Lung (tissue), 12 donors: Measurements from ENCODE around the gene TMEM174. TPM values are rescaled to one million over a fixed set of nuclear protein-coding genes. Genes with fewer than 3 reads are reported as not detected.
A peak's percentile ranks its signal among the peaks of the same experiment; 100 is the strongest.

Experiments
- ATAC-seq: fragments of 200-7000 bp; cut with Tn5 transposase; one replicate; pipeline ENCODE4 v1.9.1; 2020; ENCODE audit warnings: moderate number of reproducible peaks; ENCODE audit not compliant: insufficient read depth, low FRiP score
- DNase-seq, 3 donors: peaks; one replicate each; pipeline ENCODE4 v3.0.0-alpha.2; 2013 to 2017
- H3K27ac ChIP-seq, 2 donors: one replicate each; pipeline ENCODE4 v1.5.1; 2013; ENCODE audit warnings: mild to moderate bottlenecking in 2 of 2, moderate library complexity in 2 of 2, control low read depth in 1 of 2, inconsistent platforms in 1 of 2, low read depth in 1 of 2, low read length in 1 of 2
- H3K27me3 ChIP-seq, 3 donors: one replicate each; pipeline ENCODE4 v1.5.1; 2013; ENCODE audit warnings: low read length in 2 of 3; ENCODE audit not compliant: control insufficient read depth in 3 of 3, insufficient read depth in 3 of 3
- H3K36me3 ChIP-seq, 4 donors: one replicate each; pipeline ENCODE4 v1.5.1; 2013; ENCODE audit warnings: low read length in 4 of 4, mild to moderate bottlenecking in 1 of 4, moderate library complexity in 1 of 4; ENCODE audit not compliant: control insufficient read depth in 4 of 4, insufficient read depth in 4 of 4
- H3K4me1 ChIP-seq, 5 donors: one replicate each; pipeline ENCODE4 v1.5.1; 2013; ENCODE audit warnings: low read length in 5 of 5, mild to moderate bottlenecking in 2 of 5, moderate library complexity in 1 of 5; ENCODE audit not compliant: control insufficient read depth in 5 of 5, insufficient read depth in 5 of 5
- H3K4me3 ChIP-seq: one replicate; pipeline ENCODE4 v1.5.1; 2013; ENCODE audit warnings: mild to moderate bottlenecking, control low read depth, moderate library complexity
- H3K9ac ChIP-seq, 2 donors: one replicate each; pipeline ENCODE4 v1.5.1; 2013; ENCODE audit warnings: low read length in 2 of 2, control low read depth in 1 of 2; ENCODE audit not compliant: insufficient read depth in 1 of 2
- H3K9me3 ChIP-seq, 4 donors: one replicate each; pipeline ENCODE4 v1.5.1; 2013; ENCODE audit warnings: low read length in 3 of 4, mild to moderate bottlenecking in 1 of 4, moderate library complexity in 1 of 4; ENCODE audit not compliant: control insufficient read depth in 4 of 4, insufficient read depth in 3 of 4
- CTCF ChIP-seq: IDR thresholded peaks from 2 replicates; pipeline ENCODE4 v1.5.1; 2012; ENCODE audit warnings: mild to moderate bottlenecking; ENCODE audit errors: control extremely low read depth, extremely low read depth
- WGBS, 2 donors: extraction: QIAGEN DNeasy Blood & Tissue Kit; methylation state at CpG; one replicate each; pipeline ENCODE4 v1.1.7; 2013; 5-methylcytosine and 5-hydroxymethylcytosine counted together
- polyA plus RNA-seq, 2 donors: library from polyadenylated mRNA; stranded (reverse); fragments of 200-250 nt; gene quantifications; one replicate each; pipeline ENCODE4 v1.2.1, GENCODE V29; 2013
- total RNA-seq, 2 donors: library from RNA; depleted of rRNA in 1 of 2; stranded (reverse); fragments of >200 nt in 1 of 2; gene quantifications; one replicate each; pipeline ENCODE4 v1.2.1, GENCODE V29; 2014 to 2021
- donor health status: control.
- donor health status: control.
- donor health status: Bipolar disorder and iron deficiency.
- donor health status: healthy.
- donor health status: DM: yes; HTN: yes; CAD: no.

The TMEM174 gene
- total and polyA plus RNA-seq, 4 donors: not detected

- whole genome bisulfite sequencing, 2 donors: 83 to 84% methylated on average over 2 of the region's 2 CpGs
- H3K4me1 ChIP-seq: no peaks in the 10 kb centered on the region
Measured at GRCh38 chr5:73188764-73189531, 16.0 kb downstream of the TMEM174 start.

GRCh38 chr5:73189871-73190376 is 16.9 kb downstream of the TMEM174 start:
- Histone ChIP-seq H3K36me3 (no peaks in the 10 kb centered on the region), H3K27me3 (peaks cover 0 to 6% (median 0%) of the 10 kb centered on the region in 3 donors), H3K9me3 (peaks cover 0 to 2% (median 0%) of the 10 kb centered on the region in 4 donors), H3K27ac (no peak overlapping the region), H3K9ac (no peak overlapping the region), H3K4me1 (no peaks in the 10 kb centered on the region), H3K4me3 (no peak overlapping the region)
- DNase-seq (peak in 1 of 3 donors; percentile 14), ATAC-seq (no peak)
- TF ChIP-seq CTCF: no peak
- 64 to 66% methylated on average over 6 of the region's 6 CpGs for WGBS, 2 donors

More at GRCh38 chr5:73188764-73189531, 16.0 kb downstream of the TMEM174 start:
- Histone ChIP-seq H3K9me3 (peaks cover 0 to 4% (median 0%) of the 10 kb centered on the region in 4 donors), H3K27me3 (no peaks in the 10 kb centered on the region), H3K9ac (no peak overlapping the region), H3K27ac (no peak overlapping the region), H3K36me3 (no peaks in the 10 kb centered on the region), H3K4me3 (no peak overlapping the region)
- DNase-seq (no peak), ATAC-seq (no peak)
- TF ChIP-seq CTCF: no peak

GRCh38 chr5:73192370-73192769 is 19.4 kb downstream of the TMEM174 start:
- ATAC-seq: no peak

More at GRCh38 chr5:73192370-73192769, 19.4 kb downstream of the TMEM174 start:
- no peak for TF ChIP-seq CTCF
- WGBS, 2 donors: 81 to 86% methylated on average over 4 of the region's 4 CpGs
- Histone ChIP-seq H3K4me3 (no peak overlapping the region), H3K9ac (no peak overlapping the region), H3K36me3 (no peaks in the 10 kb centered on the region), H3K27me3 (peaks cover 0 to 7% (median 0%) of the 10 kb centered on the region in 3 donors), H3K4me1 (no peaks in the 10 kb centered on the region), H3K9me3 (no peaks in the 10 kb centered on the region), H3K27ac (no peak overlapping the region)
- DNase-seq: no peak
